NB4 (cell line): ENCODE measurements around the gene LMO2.

ENCODE experiments used
- DNase-seq: peaks from one replicate; pipeline ENCODE4 v3.0.0; 2010; ENCODE audit warnings: low read depth
- H3K4me3 ChIP-seq: one replicate; pipeline ENCODE4 v1.5.1; 2011; ENCODE audit warnings: mild to moderate bottlenecking, low read depth, low read length, moderate library complexity
- CTCF ChIP-seq: IDR thresholded peaks from one replicate; pipeline ENCODE4 v1.5.1; 2012; ENCODE audit warnings: low read depth, low read length
- MAX ChIP-seq: IDR thresholded peaks from 2 replicates; pipeline ENCODE4 v1.6.1; 2011; ENCODE audit warnings: low read depth, low read length
- MYC ChIP-seq: IDR thresholded peaks from 2 replicates; pipeline ENCODE4 v1.6.1; 2011; ENCODE audit warnings: low read depth, low read length
- POLR2A ChIP-seq: IDR thresholded peaks from 2 replicates; pipeline ENCODE4 v1.6.1; 2011; ENCODE audit warnings: mild to moderate bottlenecking; ENCODE audit not compliant: insufficient read length; ENCODE audit errors: extremely low read depth

The LMO2 gene

DNA sequence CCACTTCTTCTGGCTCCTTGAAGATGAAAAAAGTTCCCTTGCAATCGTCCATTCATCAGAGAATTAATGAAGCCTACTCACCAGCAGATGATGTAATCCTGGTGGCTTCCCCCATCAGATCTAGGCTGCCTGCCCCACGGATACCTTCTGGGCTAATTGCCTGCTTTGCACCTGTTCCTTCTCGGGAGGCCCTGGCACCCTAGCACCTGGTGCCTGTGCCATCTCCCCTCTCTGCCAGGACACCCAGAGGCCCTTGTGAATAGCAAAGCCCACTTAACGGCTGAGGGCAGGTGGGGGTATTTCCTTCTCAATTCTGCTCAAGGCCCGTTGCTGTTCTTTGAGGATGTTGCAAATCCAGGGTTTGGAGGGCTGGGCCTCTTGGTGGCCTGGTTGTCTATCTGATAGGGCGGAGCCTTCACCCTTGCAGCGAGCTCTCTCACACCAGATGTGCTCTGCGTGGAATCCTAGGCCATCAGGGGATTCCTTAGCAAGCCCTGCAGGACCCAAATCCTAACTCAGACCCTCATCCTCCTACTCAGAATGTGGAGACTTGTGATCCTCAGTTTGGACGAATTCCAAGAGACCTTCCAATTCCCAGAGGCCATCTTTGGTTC lies at the start of gene LMO2:
LMO2 (minus strand) TSS at position 363 of the 614 bp plus-strand sequence. CDS start 22,360 bp downstream, outside the sequence.
- DNase-seq, result peak; percentile 94

DNA sequence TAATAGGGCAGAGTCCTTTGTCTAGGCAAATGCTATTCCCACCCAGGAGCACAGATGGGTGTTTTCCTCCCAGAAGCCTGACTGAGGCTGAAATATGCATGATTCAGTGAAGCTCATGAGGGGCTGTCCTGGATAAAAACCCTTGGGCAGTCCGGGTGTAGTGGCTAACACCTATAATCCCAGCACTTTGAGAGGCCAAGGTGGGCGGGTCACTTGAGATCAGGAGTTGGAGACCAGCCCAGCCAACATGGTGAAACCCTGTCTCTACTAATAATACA lies 48.6 kb upstream of the LMO2 start:
- no peak for DNase-seq
- TF ChIP-seq MAX (no peak), CTCF (no peak), POLR2A (no peak), MYC (no peak)
- H3K4me3 ChIP-seq, result no peak overlapping the region

More for the DNA sequence above, at the start of gene LMO2:
- peak; percentile 69 for TF ChIP-seq POLR2A
- no peak for TF ChIP-seq CTCF
- H3K4me3 ChIP-seq, result peak within 1 kb of the TSS; percentile 98

GRCh38 chr11:33936725-33937604 lies 45.1 kb upstream of the LMO2 start:
- peak; percentile 36 for DNase-seq
- TF ChIP-seq CTCF (no peak), MAX (no peak), MYC (no peak), POLR2A (no peak)
- H3K4me3 ChIP-seq, result no peak overlapping the region

DNA sequence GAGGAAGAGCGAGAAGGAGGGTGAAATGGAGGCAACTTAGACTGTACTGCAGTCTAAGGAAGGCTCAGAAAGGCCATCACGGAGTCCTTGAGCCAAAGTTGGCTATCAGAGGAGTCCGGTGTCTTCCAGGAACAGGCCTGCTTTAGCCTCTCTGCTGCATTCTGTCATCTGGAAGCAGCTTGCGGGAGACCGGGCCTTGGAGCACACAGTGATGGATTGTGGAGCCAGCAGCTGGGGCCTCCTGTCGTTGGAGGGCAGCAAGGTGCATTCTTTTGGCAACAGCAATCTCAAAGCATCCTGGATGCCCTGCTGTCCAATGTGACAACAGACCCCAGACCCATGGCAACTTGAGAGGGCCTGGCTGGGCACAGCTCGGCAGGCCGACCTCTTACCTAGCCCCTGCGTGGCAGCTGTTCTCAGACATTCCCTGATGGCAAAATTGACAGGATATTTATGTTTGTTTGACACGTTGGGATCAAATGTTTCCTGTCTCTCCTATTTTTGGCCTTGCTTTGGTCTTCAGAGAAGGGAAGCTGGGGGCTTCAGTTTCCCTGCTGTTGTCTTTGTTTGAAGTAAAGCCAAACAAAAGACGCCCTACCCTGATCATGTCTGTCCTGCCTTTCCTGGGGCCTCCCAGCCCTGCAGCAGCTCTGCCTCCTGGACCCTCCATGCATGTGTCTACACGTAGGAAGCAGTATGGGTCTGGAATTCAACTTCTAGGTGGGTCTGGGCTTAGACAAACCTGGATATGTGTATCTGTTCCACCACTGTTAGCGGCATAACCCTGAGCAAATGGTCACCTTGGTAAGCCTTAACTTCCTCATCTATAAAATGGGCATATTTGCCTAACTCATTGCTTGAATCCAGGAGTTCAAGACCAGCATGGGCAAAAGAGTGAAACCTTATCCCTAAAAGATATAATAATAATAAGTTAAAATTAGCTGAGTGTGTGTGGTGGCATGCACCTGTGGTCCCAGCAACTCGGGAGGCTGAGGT lies 43.9 kb upstream of the LMO2 start:
- no peak for TF ChIP-seq POLR2A
- TF ChIP-seq CTCF, result no peak
- TF ChIP-seq MYC, result no peak
- no peak for TF ChIP-seq MAX
- no peak overlapping the region for H3K4me3 ChIP-seq
- DNase-seq, result no peak

DNA sequence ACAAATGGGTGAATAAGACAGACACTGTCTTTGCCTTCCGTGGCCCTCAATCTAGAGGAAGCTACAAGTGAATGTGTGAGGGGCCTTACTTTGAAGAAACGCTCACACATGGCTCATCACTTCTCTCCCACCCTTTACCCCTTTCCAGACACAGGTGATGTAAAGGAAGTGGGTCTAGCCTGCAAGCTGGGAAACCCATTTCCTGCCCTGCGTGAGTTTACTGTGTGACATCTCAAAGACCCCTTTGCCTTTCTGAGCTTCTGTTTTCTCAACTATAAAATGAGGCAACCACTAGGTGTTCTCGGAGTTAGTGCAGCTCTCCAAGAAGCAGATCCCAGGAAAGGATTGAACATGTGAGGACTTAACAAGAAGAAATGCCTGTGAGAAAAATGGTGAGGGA lies 43.1 kb upstream of the LMO2 start:
- H3K4me3 ChIP-seq, result no peak overlapping the region
- TF ChIP-seq POLR2A (no peak), MYC (no peak), MAX (no peak), CTCF (no peak)
- DNase-seq, result no peak
